ENCODE results near the gene GHITM.
A peak's percentile ranks its signal among the peaks of the same experiment; 100 is the strongest.

The GHITM gene

DNA sequence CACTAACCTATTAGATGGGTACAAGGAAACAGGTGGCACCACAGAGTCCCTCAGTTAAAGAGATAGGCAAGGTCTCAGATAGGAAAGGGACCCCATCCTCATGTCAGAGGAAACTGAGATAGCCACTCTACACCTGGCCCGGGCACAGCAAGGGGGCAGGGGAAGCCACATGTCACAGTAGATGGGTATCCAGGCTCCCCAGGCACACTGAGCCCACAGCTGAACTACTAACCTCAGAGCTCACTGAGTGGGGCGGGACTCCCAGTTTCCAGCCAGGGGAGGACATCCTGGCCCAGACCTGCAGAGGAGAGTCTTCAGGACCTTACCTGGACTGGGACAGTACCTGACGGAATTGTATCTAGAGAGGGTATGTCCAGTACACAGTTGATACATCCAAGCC, 51.3 kb downstream of the GHITM start:
- Histone ChIP-seq H3K27me3 (ENCODE audit: control insufficient read depth, insufficient read depth, low read length) (peaks cover 15% of the 10 kb centered on the region; the same call in 1 of the 2 replicates), H3K36me3 (ENCODE audit: control insufficient read depth, insufficient read depth, low read length) (no peaks in the 10 kb centered on the region), H3K27ac (ENCODE audit: low read length) (no peak overlapping the region), H3K4me1 (ENCODE audit: control insufficient read depth, insufficient read depth, low read length) (no peaks in the 10 kb centered on the region), H3K4me3 (ENCODE audit: low read length) (no peak overlapping the region), H3K9me3 (ENCODE audit: control insufficient read depth, insufficient read depth, low read length) (no peaks in the 10 kb centered on the region)
- no peak for DNase-seq (ENCODE audit: low read depth, low spot score)
- WGBS (ENCODE audit: insufficient coverage, insufficient read length), result no CpG with 5 or more reads among the region's 3 CpGs

- no peak overlapping the region for H3K4me3 ChIP-seq (ENCODE audit: low read length)
- H3K9me3 ChIP-seq (ENCODE audit: control insufficient read depth, insufficient read depth, low read length), result no peaks in the 10 kb centered on the region
- WGBS (ENCODE audit: insufficient coverage, insufficient read length), result no CpG with 5 or more reads among the region's 5 CpGs
- H3K4me1 ChIP-seq (ENCODE audit: control insufficient read depth, insufficient read depth, low read length), result no peaks in the 10 kb centered on the region
- peaks cover 18% of the 10 kb centered on the region; the same call in 1 of the 2 replicates for H3K27me3 ChIP-seq (ENCODE audit: control insufficient read depth, insufficient read depth, low read length)
- no peak overlapping the region for H3K27ac ChIP-seq (ENCODE audit: low read length)
- DNase-seq (ENCODE audit: low read depth, low spot score), result no peak
- no peaks in the 10 kb centered on the region for H3K36me3 ChIP-seq (ENCODE audit: control insufficient read depth, insufficient read depth, low read length)
These were observed 51.8 kb downstream of the GHITM start for GRCh38 chr10:84191106-84191505.

- no peak overlapping the region for H3K4me3 ChIP-seq (ENCODE audit: low read length)
- no peak for DNase-seq (ENCODE audit: low read depth, low spot score)
- no peaks in the 10 kb centered on the region for H3K4me1 ChIP-seq (ENCODE audit: control insufficient read depth, insufficient read depth, low read length)
- no peak overlapping the region for H3K27ac ChIP-seq (ENCODE audit: low read length)
- peaks cover 18% of the 10 kb centered on the region; the same call in 1 of the 2 replicates for H3K27me3 ChIP-seq (ENCODE audit: control insufficient read depth, insufficient read depth, low read length)
- no peaks in the 10 kb centered on the region for H3K36me3 ChIP-seq (ENCODE audit: control insufficient read depth, insufficient read depth, low read length)
- H3K9me3 ChIP-seq (ENCODE audit: control insufficient read depth, insufficient read depth, low read length), result no peaks in the 10 kb centered on the region
- no CpG with 5 or more reads among the region's 2 CpGs for WGBS (ENCODE audit: insufficient coverage, insufficient read length)
These were observed 54.0 kb downstream of the GHITM start for GRCh38 chr10:84193327-84193726.

DNA sequence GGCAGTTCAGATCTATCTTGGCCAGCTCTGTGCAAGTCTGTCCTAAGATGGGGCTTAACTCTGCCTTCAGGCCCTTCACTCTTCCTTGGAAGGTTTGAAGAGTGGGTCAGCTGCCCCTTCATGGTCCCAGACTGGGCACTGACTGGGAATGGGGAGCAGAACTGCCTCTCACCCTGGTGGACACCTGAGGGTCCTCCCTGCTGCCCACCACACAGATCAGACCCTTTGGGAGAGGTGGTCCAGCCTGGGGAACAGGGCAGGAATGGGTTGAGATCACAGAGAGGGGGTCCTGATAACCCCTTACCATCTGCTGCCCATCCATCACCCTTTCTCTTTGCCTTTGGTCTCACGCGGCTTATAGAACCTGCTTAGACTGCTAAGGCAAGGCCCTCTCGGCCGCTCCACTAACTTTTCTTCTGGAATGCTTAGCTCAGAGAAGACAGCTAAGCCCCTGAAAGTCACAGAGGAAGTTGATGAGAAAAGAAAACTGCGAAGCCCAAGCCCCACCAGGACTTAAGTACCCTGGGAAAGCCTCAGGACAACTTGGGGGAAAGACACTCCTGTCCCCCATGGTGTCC, 54.6 kb downstream of the GHITM start:
- Histone ChIP-seq H3K36me3 (ENCODE audit: control insufficient read depth, insufficient read depth, low read length) (no peaks in the 10 kb centered on the region), H3K9me3 (ENCODE audit: control insufficient read depth, insufficient read depth, low read length) (no peaks in the 10 kb centered on the region), H3K4me3 (ENCODE audit: low read length) (peak overlapping the region; percentile 83; the same call in 1 of the 2 replicates), H3K27ac (ENCODE audit: low read length) (no peak overlapping the region), H3K4me1 (ENCODE audit: control insufficient read depth, insufficient read depth, low read length) (no peaks in the 10 kb centered on the region), H3K27me3 (ENCODE audit: control insufficient read depth, insufficient read depth, low read length) (peaks cover 18% of the 10 kb centered on the region; the same call in 1 of the 2 replicates)
- DNase-seq (ENCODE audit: low read depth, low spot score), result no peak
- WGBS (ENCODE audit: insufficient coverage, insufficient read length), result no CpG with 5 or more reads among the region's 5 CpGs

- Histone ChIP-seq H3K4me1 (ENCODE audit: control insufficient read depth, insufficient read depth, low read length) (no peaks in the 10 kb centered on the region), H3K9me3 (ENCODE audit: control insufficient read depth, insufficient read depth, low read length) (no peaks in the 10 kb centered on the region), H3K4me3 (ENCODE audit: low read length) (peak within 1 kb of the TSS; percentile 83; the same call in 1 of the 2 replicates), H3K36me3 (ENCODE audit: control insufficient read depth, insufficient read depth, low read length) (no peaks in the 10 kb centered on the region), H3K27me3 (ENCODE audit: control insufficient read depth, insufficient read depth, low read length) (peaks cover 18% of the 10 kb centered on the region; the same call in 1 of the 2 replicates), H3K27ac (ENCODE audit: low read length) (no peak within 1 kb of the TSS)
- DNase-seq (ENCODE audit: low read depth, low spot score), result no peak
- WGBS (ENCODE audit: insufficient coverage, insufficient read length), result no CpG with 5 or more reads among the region's 61 CpGs
These were observed 55.2 kb downstream of the GHITM start, which contains the start of gene CDHR1 for GRCh38 chr10:84194424-84195043. Gene CDHR1 (plus strand): TSS chr10:84194537. CDS start chr10:84194761, 224 bp downstream.

DNA sequence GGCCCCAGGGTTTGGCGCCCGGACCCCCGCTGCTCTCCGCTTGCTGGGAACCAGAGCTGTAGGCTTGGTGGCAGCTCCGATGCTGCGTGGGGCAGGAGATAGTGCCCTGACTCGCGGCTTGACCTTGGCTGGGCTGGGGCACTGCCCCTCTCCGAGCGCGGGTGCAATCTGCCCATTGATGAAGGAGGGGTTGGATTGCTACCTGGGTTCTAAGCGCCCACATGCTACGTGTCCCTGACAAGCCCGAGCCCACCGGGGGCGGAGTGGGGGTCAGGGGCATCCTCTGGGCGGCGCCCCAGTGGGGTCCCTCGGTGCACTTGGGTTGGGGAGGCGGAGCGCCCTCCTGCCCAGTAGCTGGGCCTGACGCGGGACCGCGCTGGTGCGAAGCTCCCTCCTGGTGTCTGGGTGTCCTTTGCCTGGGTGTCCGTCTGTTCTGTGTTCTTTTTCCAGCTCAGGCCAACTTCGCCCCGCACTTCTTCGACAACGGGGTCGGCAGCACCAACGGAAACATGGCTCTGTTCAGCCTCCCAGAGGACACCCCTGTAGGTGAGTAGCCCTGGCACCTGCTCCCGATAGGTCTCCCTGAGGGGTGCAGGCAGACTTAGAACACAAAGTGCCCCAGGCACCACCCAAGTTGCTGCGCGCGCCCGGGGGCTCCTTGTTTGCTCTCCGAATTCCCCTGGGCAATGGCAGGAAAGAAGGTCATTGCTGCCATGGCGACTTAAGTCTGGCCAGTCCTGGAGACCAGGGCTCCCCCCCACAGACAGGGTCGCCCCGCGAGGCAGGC, 55.9 kb downstream of the GHITM start:
- H3K36me3 ChIP-seq (ENCODE audit: control insufficient read depth, insufficient read depth, low read length), result no peaks in the 10 kb centered on the region
- H3K9me3 ChIP-seq (ENCODE audit: control insufficient read depth, insufficient read depth, low read length), result no peaks in the 10 kb centered on the region
- no CpG with 5 or more reads among the region's 43 CpGs for WGBS (ENCODE audit: insufficient coverage, insufficient read length)
- peak overlapping the region; percentile 83; the same call in 1 of the 2 replicates for H3K4me3 ChIP-seq (ENCODE audit: low read length)
- no peaks in the 10 kb centered on the region for H3K4me1 ChIP-seq (ENCODE audit: control insufficient read depth, insufficient read depth, low read length)
- DNase-seq (ENCODE audit: low read depth, low spot score), result no peak
- no peak overlapping the region for H3K27ac ChIP-seq (ENCODE audit: low read length)
- peaks cover 18% of the 10 kb centered on the region; the same call in 1 of the 2 replicates for H3K27me3 ChIP-seq (ENCODE audit: control insufficient read depth, insufficient read depth, low read length)

DNA sequence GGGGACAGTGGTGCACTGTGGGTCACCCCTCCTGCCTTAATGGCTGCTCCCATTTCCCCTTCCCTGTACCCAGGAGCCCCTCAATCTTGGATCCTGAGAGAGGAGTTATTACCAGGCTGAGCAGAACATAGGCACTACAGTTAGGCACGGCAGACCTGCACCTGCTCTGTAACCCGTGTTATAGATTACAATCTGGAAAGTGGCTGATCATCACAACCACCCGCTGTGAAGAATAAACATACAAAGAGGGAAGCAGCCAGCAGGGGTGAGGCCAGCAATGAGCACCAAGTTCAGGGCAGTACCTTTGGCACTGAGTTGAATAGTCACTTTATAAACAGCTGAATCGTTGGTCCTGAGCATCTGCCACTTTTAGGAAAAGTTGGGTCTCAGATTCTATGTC, 56.8 kb downstream of the GHITM start:
- Histone ChIP-seq H3K4me3 (ENCODE audit: low read length) (no peak overlapping the region), H3K9me3 (ENCODE audit: control insufficient read depth, insufficient read depth, low read length) (no peaks in the 10 kb centered on the region), H3K27me3 (ENCODE audit: control insufficient read depth, insufficient read depth, low read length) (peaks cover 18% of the 10 kb centered on the region; the same call in 1 of the 2 replicates), H3K36me3 (ENCODE audit: control insufficient read depth, insufficient read depth, low read length) (no peaks in the 10 kb centered on the region; the same call in 1 of the 2 replicates), H3K4me1 (ENCODE audit: control insufficient read depth, insufficient read depth, low read length) (no peaks in the 10 kb centered on the region), H3K27ac (ENCODE audit: low read length) (no peak overlapping the region)
- no peak for DNase-seq (ENCODE audit: low read depth, low spot score)
- WGBS (ENCODE audit: insufficient coverage, insufficient read length), result no CpG with 5 or more reads among the region's 4 CpGs

- H3K9me3 ChIP-seq (ENCODE audit: control insufficient read depth, insufficient read depth, low read length), result no peaks in the 10 kb centered on the region
- peaks cover 18% of the 10 kb centered on the region; the same call in 1 of the 2 replicates for H3K27me3 ChIP-seq (ENCODE audit: control insufficient read depth, insufficient read depth, low read length)
- no CpG with 5 or more reads among the region's 5 CpGs for WGBS (ENCODE audit: insufficient coverage, insufficient read length)
- H3K4me3 ChIP-seq (ENCODE audit: low read length), result no peak overlapping the region
- DNase-seq (ENCODE audit: low read depth, low spot score), result no peak
- no peaks in the 10 kb centered on the region; the same call in 1 of the 2 replicates for H3K36me3 ChIP-seq (ENCODE audit: control insufficient read depth, insufficient read depth, low read length)
- H3K27ac ChIP-seq (ENCODE audit: low read length), result no peak overlapping the region
- no peaks in the 10 kb centered on the region for H3K4me1 ChIP-seq (ENCODE audit: control insufficient read depth, insufficient read depth, low read length)
These were observed 57.6 kb downstream of the GHITM start for GRCh38 chr10:84196941-84197340.

- no peaks in the 10 kb centered on the region for H3K9me3 ChIP-seq (ENCODE audit: control insufficient read depth, insufficient read depth, low read length)
- no peak for DNase-seq (ENCODE audit: low read depth, low spot score)
- no CpG with 5 or more reads among the region's 5 CpGs for WGBS (ENCODE audit: insufficient coverage, insufficient read length)
- no peaks in the 10 kb centered on the region; the same call in 1 of the 2 replicates for H3K36me3 ChIP-seq (ENCODE audit: control insufficient read depth, insufficient read depth, low read length)
- peaks cover 18% of the 10 kb centered on the region; the same call in 1 of the 2 replicates for H3K27me3 ChIP-seq (ENCODE audit: control insufficient read depth, insufficient read depth, low read length)
- no peak overlapping the region for H3K27ac ChIP-seq (ENCODE audit: low read length)
- no peaks in the 10 kb centered on the region for H3K4me1 ChIP-seq (ENCODE audit: control insufficient read depth, insufficient read depth, low read length)
- H3K4me3 ChIP-seq (ENCODE audit: low read length), result no peak overlapping the region
These were observed 58.3 kb downstream of the GHITM start for GRCh38 chr10:84197643-84198042.

DNA sequence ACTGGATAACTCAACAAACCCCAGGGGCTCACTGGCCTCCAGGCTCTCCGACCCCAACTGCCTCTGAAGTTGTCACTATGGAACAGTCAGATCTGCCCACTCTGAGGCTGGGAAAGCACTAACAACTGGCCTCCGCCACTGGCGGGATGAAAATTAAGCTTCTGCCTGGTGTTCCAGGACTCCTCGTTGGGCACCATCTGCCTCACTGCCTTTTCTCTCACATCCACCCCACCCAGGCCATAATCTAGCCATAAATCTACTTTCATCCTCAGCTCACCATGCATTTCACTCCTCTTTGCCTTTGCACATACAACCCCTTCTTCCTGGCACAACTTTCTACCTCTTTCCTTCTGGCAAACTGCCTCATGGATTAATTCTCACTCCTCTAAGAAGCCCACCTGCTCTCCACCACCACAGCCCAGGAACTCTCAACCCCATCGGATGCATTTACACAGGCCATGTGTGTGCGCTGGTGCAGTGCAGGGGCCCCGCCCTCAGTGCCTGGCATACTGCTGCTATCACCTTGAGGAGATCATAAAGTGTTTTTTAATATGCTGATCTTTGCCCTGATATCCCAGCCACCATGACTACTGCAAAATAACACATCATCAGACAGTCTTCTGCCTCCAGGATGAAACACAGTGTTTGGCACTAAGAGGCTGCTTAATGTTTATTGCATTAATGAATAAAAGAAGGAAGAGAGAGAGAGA, 59.1 kb downstream of the GHITM start:
- Histone ChIP-seq H3K9me3 (ENCODE audit: control insufficient read depth, insufficient read depth, low read length) (no peaks in the 10 kb centered on the region), H3K4me1 (ENCODE audit: control insufficient read depth, insufficient read depth, low read length) (no peaks in the 10 kb centered on the region), H3K36me3 (ENCODE audit: control insufficient read depth, insufficient read depth, low read length) (no peaks in the 10 kb centered on the region; the same call in 1 of the 2 replicates), H3K27me3 (ENCODE audit: control insufficient read depth, insufficient read depth, low read length) (peaks cover 17% of the 10 kb centered on the region; the same call in 1 of the 2 replicates), H3K27ac (ENCODE audit: low read length) (no peak overlapping the region), H3K4me3 (ENCODE audit: low read length) (no peak overlapping the region)
- WGBS (ENCODE audit: insufficient coverage, insufficient read length), result no CpG with 5 or more reads among the region's 7 CpGs
- no peak for DNase-seq (ENCODE audit: low read depth, low spot score)

Measured in iPS DF 6.9 (cell line).